Measurements from ENCODE around the gene IL22RA2. TPM values are rescaled to one million over a fixed set of nuclear protein-coding genes. Genes with fewer than 3 reads are reported as not detected.

Gene IL22RA2
- total RNA-seq, 1 donor from 2014 or later: not detected

- DNase-seq (ENCODE audit: low read depth, low spot score): no peak
Measured at GRCh38 chr6:137167702-137168377, 5.6 kb downstream of the IL22RA2 start.

DNA sequence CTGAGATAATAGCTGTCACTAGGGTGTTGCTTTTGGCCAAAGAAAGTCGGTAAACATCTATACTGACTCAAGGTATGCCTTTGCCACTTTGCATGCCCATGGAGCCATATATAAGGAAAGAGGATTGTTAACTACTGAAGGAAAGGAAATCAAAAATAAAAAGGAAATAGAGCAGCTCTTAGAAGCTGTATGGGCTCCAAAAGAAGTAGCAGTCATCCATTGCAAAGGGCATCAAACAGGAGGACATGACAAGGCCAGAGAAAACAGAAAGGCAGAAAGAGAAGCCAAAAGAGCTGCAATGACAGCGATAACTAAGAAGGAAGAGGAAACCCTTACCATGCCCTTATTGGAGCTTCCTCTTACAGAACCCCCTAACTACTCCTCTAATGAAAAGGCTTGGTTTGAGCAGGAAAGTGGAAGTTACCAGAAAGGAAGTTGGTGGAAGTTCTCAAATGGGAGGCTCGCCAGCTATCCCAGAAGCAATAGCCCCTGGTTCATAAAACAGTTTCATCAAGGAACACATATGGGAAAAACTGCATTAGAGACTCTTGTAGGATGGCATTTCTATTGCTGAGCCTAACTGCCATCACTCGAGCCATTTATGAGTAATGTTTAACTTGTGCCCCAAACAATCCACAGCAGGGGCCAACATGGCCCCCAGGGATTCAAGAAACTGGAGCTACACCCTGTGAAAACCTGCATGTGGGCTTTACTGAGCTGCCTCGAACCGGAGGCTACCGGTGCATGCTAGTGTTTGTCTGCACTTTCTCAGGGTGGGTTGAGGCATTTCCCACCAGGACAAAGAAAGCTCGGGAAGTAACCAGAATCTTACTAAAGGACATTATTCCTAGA is 7.0 kb downstream of the IL22RA2 start:
- DNase-seq (ENCODE audit: low read depth, low spot score): no peak

DNA sequence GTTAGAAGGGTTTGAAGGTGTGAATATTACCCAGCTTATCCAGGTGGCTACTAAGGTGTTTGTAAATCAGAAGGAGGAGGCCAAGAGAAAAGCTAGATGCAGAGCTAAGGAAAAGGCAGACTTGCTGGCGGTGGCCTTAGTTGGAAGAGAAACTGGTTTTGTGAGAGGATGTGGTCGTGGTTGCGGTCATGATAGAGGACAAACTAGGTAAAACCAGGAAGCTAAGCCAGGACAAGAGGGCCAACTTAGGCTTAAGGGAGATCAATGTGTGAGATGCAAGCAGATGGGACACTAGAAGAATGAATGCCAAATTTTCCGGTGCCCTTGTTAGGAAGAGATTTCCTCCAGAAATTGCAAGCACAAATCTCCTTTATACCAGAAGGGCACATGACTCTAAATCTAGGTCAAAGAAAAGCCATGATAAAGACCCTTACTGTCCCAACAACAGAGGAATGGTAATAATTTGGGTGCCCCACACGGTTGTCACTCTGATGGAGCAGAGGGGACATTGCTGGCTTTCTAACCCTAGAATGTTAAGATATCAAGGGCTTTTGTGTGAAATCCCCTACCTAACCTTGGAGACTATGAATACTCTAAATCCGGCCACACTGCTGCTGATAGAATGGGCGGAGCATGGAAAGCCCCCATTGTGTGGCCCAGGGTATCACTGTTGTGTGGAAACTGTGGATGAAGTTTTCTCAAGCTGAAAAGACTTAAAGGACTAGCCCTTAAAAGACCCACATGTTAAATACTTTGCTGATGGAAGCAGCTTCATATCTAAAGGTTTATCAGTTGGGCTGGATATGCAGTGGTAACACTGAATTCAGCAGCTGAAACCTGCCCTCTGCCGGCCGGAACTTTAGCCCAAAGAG is 7.8 kb downstream of the IL22RA2 start:
- DNase-seq (ENCODE audit: low read depth, low spot score): no peak

GRCh38 chr6:137163732-137164318 is 9.6 kb downstream of the IL22RA2 start:
- no peak for DNase-seq (ENCODE audit: low read depth, low spot score)

- DNase-seq (ENCODE audit: low read depth, low spot score): no peak
Measured at GRCh38 chr6:137162692-137163306, 10.6 kb downstream of the IL22RA2 start.

DNA sequence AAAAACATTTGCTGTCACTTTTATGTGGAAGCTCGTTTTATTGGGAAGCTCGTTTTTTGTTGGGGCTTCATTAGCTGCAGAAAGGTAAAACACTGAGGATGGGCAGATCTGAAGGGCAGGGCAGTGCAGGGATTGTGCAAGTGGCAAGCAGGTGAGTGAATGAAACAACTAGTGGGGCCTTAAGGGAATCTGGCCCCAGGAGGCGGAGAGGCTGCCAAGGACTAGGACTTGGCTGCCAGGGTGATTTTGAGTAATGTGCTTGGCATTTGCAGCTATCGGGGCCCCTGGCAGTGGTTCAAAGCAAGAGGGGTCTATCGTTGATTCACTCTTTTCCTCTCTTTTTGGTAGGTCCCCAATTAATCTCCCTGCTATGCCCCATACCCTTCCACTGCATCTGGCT is 11.5 kb downstream of the IL22RA2 start:
- DNase-seq (ENCODE audit: low read depth, low spot score): no peak

DNA sequence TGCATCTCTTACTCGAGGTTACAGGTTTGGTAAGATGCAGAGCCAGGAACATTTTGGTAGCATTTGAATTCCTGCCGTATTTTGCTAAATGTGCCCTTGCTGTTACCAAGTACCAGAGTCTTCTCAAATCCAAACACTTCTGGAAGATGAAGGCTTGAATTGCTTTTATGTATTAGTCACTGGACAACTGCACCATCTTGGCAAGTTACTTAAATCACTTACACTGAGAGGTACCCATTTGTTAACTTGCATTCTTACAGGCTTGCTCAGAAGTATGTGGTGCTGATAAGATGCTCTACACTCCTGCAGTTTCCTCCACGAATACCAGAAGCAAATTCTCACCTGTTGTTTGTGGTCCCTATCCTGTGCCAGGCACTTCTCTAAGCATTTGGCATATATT is 12.7 kb downstream of the IL22RA2 start:
- DNase-seq (ENCODE audit: low read depth, low spot score): no peak

DNA sequence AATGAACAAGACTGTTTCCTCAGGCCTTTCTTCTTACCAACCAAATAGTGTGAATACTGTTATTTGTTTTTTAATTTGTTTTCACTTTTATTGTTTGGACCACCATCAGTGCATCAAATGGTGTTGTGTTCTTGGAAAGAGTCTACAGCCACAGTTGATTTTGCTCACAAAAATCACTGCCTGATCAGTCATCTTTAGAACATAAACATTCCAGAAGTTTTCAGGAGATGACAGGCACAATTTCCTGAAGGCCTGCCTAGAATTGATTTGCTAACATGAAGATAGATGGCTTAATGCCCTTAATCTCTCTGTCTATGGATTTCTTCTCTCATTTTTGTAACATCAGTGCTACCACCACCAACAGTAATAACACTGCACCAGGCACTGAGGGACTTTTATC is 13.5 kb downstream of the IL22RA2 start:
- DNase-seq (ENCODE audit: low read depth, low spot score): no peak

- no peak for DNase-seq (ENCODE audit: low read depth, low spot score)
Measured at GRCh38 chr6:137157601-137158000, 15.8 kb downstream of the IL22RA2 start.

- no peak for DNase-seq (ENCODE audit: low read depth, low spot score)
Measured at GRCh38 chr6:137156650-137157049, 16.8 kb downstream of the IL22RA2 start.

DNA sequence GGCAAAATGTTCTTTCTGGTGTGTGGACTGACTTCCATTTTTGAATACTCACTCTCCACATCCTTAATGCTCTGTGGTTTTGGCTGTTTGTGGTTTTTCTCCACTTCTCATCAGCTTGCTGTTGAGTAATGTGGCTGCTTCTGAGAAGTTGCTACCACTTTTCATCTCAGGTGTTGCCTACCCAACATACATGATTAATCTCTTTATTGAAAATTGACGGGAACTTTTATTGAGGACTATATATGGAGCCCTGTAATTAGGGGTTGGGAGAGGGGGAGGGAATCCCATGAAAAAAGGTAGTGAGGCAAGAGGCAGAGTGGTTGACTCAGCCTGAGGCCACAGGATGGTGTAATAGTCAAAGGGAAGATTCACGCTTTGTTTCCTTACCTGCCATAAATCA is 17.6 kb downstream of the IL22RA2 start:
- DNase-seq (ENCODE audit: low read depth, low spot score): no peak

GRCh38 chr6:137150072-137150471 is 23.4 kb downstream of the IL22RA2 start:
- DNase-seq (ENCODE audit: low read depth, low spot score): no peak

GRCh38 chr6:137149035-137149393 is 24.4 kb downstream of the IL22RA2 start:
- no peak for DNase-seq (ENCODE audit: low read depth, low spot score)

DNA sequence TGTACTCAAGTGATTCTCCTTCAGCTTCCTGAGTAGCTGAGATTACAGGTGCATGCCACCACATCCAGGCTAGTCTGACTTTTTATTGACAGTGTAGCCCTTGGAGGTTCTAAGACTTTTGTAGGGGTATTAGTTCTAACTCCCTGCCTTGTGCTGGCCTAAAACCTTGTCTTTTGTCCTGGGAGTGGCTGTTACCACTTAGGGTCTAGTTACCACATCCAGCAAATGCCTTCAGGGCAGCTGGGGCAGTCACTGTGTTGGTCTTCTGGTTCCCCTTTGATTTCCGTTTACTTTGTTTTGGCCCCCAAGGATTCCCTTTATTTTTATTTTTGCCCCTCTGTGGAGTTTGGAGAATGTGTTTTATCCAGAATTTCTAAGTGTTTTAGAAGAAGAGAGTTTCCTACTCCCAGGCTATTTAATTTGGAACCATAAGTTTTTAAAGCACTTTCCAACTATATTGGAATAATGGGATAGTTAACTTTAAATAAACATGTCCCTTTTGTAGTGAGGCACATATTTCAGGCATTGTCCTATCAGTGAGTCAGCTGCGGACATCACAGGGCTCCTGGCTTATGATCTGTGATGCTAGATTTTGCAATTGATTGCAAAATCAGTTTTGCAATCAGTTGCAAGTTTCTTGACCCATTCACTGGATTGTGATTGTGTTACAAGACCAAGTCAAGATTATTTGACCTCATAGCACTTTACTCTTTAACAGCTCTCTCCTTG is 25.0 kb downstream of the IL22RA2 start:
- no peak for DNase-seq (ENCODE audit: low read depth, low spot score)

DNA sequence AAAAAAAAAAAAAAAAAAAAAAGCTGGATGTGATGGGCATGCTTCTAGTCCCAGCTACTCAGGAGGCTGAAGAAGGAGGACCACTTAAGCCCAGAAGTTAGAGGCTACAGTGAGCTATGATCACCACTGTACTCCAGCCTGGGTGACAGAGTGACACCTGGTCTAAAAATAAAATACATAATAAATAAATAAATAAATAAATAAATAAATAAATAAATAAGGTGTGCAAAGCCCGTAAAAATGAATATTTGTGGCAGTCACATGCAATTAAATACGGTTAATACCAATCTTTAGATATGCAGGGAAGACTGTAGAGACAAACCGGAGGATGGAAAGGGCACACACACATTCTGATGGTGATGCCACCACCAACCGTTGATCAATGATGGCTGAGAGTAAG is 26.2 kb downstream of the IL22RA2 start:
- no peak for DNase-seq (ENCODE audit: low read depth, low spot score)

- no peak for DNase-seq (ENCODE audit: low read depth, low spot score)
Measured at GRCh38 chr6:137146206-137146605, 27.2 kb downstream of the IL22RA2 start.

GRCh38 chr6:137145421-137145820 is 28.0 kb downstream of the IL22RA2 start:
- DNase-seq (ENCODE audit: low read depth, low spot score): no peak

- DNase-seq (ENCODE audit: low read depth, low spot score): no peak
Measured at GRCh38 chr6:137136065-137136464, 37.4 kb downstream of the IL22RA2 start.

GRCh38 chr6:137134483-137134882 is 39.0 kb downstream of the IL22RA2 start:
- DNase-seq (ENCODE audit: low read depth, low spot score): no peak

DNA sequence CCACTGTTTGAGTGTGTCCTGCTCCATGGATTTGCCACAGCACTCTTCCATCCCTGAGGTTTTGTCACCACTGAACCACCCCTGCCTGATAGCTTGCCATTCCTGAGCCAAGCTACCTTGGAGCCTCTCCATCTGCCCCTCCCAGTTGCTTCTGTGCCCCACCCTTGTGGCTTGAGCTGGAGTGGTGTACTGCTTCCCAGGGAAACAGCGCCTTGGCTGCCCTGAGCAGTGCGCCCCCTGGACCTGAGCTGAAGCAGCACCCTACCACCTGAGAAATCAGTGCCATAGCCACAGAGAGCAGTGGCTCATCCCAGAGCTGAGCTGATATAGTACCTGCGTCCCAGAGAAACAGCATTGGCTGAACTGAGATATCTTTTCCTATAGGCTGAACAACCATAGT is 40.3 kb downstream of the IL22RA2 start:
- no peak for DNase-seq (ENCODE audit: low read depth, low spot score)

Measured in pulmonary artery endothelial cell (primary cell).